ENCODE data around the gene COL11A1. TPM values are rescaled to one million over a fixed set of nuclear protein-coding genes. Genes with fewer than 3 reads are reported as not detected.

The COL11A1 gene
- total and polyA plus RNA-seq, 2 experiments from 2014 or later, result 12.3 to 12.5 TPM

DNA sequence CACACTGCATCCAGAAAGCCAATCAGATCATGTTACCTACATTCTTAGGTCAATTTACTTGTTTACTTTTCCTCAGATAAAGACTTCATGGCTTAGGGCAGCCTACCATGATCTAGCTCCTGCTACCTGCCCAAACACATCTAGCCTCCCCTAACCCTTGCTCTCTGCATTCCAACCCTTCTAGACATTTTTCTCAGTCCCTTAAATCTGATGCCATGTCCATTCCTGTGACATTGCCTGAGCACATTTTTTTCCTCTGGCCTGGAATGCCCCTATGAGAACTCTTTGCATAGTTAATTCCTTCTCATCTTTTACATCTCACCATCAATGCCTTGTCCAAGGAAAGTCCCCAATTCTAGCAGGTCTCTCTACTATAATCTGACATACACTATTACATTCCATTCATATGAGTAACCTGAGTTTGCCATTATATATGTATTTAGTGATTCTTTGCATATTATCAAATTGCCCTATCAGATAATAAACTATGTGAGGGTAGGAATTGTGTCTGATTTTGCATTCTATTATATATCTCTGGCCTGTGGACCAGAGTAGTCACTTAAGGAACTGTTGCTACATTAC, 166.9 kb downstream of the COL11A1 start:
- ATAC-seq, result no peak; the same call in 2 of the 3 replicates
- H3K36me3 Mint-ChIP-seq (ENCODE audit: low read depth), result no peaks in the 10 kb centered on the region; the same call in 2 of the 3 replicates
- no peak overlapping the region; the same call in 1 of the 2 replicates for H3K4me2 ChIP-seq
- H3K4me1 ChIP-seq (ENCODE audit: insufficient read depth), result no peaks in the 10 kb centered on the region
- peak; percentile 22 for DNase-seq (ENCODE audit: low spot score)
- no peaks in the 10 kb centered on the region for H3K79me2 ChIP-seq (replicated peaks; ENCODE audit: insufficient read depth)
- no peak overlapping the region for H3K27ac ChIP-seq (ENCODE audit: low read depth)
- no peak overlapping the region for H3K4me3 Mint-ChIP-seq
- H3K4me3 ChIP-seq, result no peak overlapping the region
- TF ChIP-seq, protein P1, sequence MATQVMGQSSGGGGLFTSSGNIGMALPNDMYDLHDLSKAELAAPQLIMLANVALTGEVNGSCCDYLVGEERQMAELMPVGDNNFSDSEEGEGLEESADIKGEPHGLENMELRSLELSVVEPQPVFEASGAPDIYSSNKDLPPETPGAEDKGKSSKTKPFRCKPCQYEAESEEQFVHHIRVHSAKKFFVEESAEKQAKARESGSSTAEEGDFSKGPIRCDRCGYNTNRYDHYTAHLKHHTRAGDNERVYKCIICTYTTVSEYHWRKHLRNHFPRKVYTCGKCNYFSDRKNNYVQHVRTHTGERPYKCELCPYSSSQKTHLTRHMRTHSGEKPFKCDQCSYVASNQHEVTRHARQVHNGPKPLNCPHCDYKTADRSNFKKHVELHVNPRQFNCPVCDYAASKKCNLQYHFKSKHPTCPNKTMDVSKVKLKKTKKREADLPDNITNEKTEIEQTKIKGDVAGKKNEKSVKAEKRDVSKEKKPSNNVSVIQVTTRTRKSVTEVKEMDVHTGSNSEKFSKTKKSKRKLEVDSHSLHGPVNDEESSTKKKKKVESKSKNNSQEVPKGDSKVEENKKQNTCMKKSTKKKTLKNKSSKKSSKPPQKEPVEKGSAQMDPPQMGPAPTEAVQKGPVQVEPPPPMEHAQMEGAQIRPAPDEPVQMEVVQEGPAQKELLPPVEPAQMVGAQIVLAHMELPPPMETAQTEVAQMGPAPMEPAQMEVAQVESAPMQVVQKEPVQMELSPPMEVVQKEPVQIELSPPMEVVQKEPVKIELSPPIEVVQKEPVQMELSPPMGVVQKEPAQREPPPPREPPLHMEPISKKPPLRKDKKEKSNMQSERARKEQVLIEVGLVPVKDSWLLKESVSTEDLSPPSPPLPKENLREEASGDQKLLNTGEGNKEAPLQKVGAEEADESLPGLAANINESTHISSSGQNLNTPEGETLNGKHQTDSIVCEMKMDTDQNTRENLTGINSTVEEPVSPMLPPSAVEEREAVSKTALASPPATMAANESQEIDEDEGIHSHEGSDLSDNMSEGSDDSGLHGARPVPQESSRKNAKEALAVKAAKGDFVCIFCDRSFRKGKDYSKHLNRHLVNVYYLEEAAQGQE (IDR thresholded peaks at IDR 0.05; ENCODE audit: unreplicated experiment), result no peak
- TF ChIP-seq, protein P2, sequence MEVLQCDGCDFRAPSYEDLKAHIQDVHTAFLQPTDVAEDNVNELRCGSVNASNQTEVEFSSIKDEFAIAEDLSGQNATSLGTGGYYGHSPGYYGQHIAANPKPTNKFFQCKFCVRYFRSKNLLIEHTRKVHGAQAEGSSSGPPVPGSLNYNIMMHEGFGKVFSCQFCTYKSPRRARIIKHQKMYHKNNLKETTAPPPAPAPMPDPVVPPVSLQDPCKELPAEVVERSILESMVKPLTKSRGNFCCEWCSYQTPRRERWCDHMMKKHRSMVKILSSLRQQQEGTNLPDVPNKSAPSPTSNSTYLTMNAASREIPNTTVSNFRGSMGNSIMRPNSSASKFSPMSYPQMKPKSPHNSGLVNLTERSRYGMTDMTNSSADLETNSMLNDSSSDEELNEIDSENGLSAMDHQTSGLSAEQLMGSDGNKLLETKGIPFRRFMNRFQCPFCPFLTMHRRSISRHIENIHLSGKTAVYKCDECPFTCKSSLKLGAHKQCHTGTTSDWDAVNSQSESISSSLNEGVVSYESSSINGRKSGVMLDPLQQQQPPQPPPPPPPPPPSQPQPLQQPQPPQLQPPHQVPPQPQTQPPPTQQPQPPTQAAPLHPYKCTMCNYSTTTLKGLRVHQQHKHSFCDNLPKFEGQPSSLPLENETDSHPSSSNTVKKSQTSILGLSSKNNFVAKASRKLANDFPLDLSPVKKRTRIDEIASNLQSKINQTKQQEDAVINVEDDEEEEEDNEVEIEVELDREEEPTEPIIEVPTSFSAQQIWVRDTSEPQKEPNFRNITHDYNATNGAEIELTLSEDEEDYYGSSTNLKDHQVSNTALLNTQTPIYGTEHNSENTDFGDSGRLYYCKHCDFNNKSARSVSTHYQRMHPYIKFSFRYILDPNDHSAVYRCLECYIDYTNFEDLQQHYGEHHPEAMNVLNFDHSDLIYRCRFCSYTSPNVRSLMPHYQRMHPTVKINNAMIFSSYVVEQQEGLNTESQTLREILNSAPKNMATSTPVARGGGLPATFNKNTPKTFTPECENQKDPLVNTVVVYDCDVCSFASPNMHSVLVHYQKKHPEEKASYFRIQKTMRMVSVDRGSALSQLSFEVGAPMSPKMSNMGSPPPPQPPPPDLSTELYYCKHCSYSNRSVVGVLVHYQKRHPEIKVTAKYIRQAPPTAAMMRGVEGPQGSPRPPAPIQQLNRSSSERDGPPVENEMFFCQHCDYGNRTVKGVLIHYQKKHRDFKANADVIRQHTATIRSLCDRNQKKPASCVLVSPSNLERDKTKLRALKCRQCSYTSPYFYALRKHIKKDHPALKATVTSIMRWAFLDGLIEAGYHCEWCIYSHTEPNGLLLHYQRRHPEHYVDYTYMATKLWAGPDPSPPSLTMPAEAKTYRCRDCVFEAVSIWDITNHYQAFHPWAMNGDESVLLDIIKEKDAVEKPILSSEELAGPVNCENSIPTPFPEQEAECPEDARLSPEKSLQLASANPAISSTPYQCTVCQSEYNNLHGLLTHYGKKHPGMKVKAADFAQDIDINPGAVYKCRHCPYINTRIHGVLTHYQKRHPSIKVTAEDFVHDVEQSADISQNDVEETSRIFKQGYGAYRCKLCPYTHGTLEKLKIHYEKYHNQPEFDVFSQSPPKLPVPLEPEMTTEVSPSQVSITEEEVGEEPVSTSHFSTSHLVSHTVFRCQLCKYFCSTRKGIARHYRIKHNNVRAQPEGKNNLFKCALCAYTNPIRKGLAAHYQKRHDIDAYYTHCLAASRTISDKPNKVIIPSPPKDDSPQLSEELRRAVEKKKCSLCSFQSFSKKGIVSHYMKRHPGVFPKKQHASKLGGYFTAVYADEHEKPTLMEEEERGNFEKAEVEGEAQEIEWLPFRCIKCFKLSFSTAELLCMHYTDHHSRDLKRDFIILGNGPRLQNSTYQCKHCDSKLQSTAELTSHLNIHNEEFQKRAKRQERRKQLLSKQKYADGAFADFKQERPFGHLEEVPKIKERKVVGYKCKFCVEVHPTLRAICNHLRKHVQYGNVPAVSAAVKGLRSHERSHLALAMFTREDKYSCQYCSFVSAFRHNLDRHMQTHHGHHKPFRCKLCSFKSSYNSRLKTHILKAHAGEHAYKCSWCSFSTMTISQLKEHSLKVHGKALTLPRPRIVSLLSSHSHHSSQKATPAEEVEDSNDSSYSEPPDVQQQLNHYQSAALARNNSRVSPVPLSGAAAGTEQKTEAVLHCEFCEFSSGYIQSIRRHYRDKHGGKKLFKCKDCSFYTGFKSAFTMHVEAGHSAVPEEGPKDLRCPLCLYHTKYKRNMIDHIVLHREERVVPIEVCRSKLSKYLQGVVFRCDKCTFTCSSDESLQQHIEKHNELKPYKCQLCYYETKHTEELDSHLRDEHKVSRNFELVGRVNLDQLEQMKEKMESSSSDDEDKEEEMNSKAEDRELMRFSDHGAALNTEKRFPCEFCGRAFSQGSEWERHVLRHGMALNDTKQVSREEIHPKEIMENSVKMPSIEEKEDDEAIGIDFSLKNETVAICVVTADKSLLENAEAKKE (CRISPR knock-in tag; IDR thresholded peaks at IDR 0.05), result no peak
- TF ChIP-seq EZH2phosphoT487 (IDR thresholded peaks at IDR 0.05; ENCODE audit: unreplicated experiment) (no peak), JUNB (IDR thresholded peaks at IDR 0.05; ENCODE audit: unreplicated experiment) (no peak), ZNF331 (CRISPR knock-in tag; IDR thresholded peaks at IDR 0.05; ENCODE audit: low read depth) (no peak), CREB1 (CRISPR knock-in tag; IDR thresholded peaks at IDR 0.05; ENCODE audit: low read depth) (no peak), ZNF114 (CRISPR knock-in tag; IDR thresholded peaks at IDR 0.05) (no peak), STAT1 (IDR thresholded peaks at IDR 0.05; ENCODE audit: unreplicated experiment) (no peak), NANOG (IDR thresholded peaks at IDR 0.05; ENCODE audit: borderline replicate concordance) (no peak)
- TF ChIP-seq, protein P3, sequence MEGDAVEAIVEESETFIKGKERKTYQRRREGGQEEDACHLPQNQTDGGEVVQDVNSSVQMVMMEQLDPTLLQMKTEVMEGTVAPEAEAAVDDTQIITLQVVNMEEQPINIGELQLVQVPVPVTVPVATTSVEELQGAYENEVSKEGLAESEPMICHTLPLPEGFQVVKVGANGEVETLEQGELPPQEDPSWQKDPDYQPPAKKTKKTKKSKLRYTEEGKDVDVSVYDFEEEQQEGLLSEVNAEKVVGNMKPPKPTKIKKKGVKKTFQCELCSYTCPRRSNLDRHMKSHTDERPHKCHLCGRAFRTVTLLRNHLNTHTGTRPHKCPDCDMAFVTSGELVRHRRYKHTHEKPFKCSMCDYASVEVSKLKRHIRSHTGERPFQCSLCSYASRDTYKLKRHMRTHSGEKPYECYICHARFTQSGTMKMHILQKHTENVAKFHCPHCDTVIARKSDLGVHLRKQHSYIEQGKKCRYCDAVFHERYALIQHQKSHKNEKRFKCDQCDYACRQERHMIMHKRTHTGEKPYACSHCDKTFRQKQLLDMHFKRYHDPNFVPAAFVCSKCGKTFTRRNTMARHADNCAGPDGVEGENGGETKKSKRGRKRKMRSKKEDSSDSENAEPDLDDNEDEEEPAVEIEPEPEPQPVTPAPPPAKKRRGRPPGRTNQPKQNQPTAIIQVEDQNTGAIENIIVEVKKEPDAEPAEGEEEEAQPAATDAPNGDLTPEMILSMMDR (conservative IDR thresholded peaks at IDR 0.05; ENCODE audit: low read depth in 2 of 2), result no peak
- H2AFZ ChIP-seq, result no peak overlapping the region
- H3K9me3 Mint-ChIP-seq, result no peaks in the 10 kb centered on the region; the same call in 2 of the 3 replicates
- peaks cover 12% of the 10 kb centered on the region for H3K4me1 Mint-ChIP-seq
- H3K27ac Mint-ChIP-seq, result peak overlapping the region; percentile 15; the same call in 1 of the 2 replicates
- no peaks in the 10 kb centered on the region for H3F3A ChIP-seq (replicated peaks; ENCODE audit: low read depth)
- H4K20me1 ChIP-seq (replicated peaks; ENCODE audit: insufficient read depth), result no peaks in the 10 kb centered on the region
- no peaks in the 10 kb centered on the region for H3K9me2 ChIP-seq (ENCODE audit: insufficient read depth)
- no peaks in the 10 kb centered on the region for H3K27me3 Mint-ChIP-seq (ENCODE audit: insufficient read depth, low read depth, poor library complexity)
- no peaks in the 10 kb centered on the region for H3K36me3 ChIP-seq (ENCODE audit: insufficient read depth)
- no peaks in the 10 kb centered on the region for H3K27me3 ChIP-seq (ENCODE audit: insufficient read depth)

All from GM23338 (cell line).